GM23338 (cell line): Measurements from ENCODE around the gene CYSTM1. TPM values are rescaled to one million over a fixed set of nuclear protein-coding genes. Genes with fewer than 3 reads are reported as not detected.

ENCODE experiments used
- ATAC-seq: fragments of 200-7000 bp; cut with Tn5 transposase; 3 replicates; pipeline ENCODE4 v1.9.1; 2020
- DNase-seq: peaks from one replicate; pipeline ENCODE4 v3.0.0-alpha.2; 2015; ENCODE audit warnings: low spot score
- H2AFZ ChIP-seq: fragments of 200-600 bp; sonication (generic); 2 replicates; pipeline ENCODE4 v1.8.0; 2016; ENCODE audit warnings: antibody characterized with exemption, mild to moderate bottlenecking, moderate library complexity
- H3F3A ChIP-seq: fragments of 200-600 bp; sonication (generic); replicated peaks from 2 replicates; pipeline ENCODE4 v1.8.0; 2017; ENCODE audit warnings: antibody characterized with exemption, mixed run types, low read depth
- H3K27ac ChIP-seq: fragments of 200-600 bp; sonication (generic); 2 replicates; pipeline ENCODE4 v1.6.1; 2016; ENCODE audit warnings: low read depth
- H3K27me3 ChIP-seq: fragments of 200-600 bp; sonication (generic); 2 replicates; pipeline ENCODE4 v1.8.0; 2016; ENCODE audit warnings: mild to moderate bottlenecking, mixed run types, moderate library complexity; ENCODE audit not compliant: insufficient read depth
- H3K36me3 ChIP-seq: fragments of 200-600 bp; sonication (generic); 2 replicates; pipeline ENCODE4 v1.8.0; 2016; ENCODE audit warnings: mild to moderate bottlenecking; ENCODE audit not compliant: insufficient read depth
- H3K4me1 ChIP-seq: fragments of 200-600 bp; sonication (generic); 2 replicates; pipeline ENCODE4 v1.8.0; 2016; ENCODE audit warnings: mild to moderate bottlenecking, moderate library complexity; ENCODE audit not compliant: insufficient read depth
- H3K4me2 ChIP-seq: fragments of 200-600 bp; sonication (generic); 2 replicates; pipeline ENCODE4 v1.7.1; 2017; ENCODE audit warnings: mixed run types
- H3K4me3 ChIP-seq: fragments of 200-600 bp; sonication (generic); 2 replicates; pipeline ENCODE4 v1.6.1; 2016; ENCODE audit warnings: mixed run types
- H3K79me2 ChIP-seq: fragments of 200-600 bp; sonication (generic); replicated peaks from 2 replicates; pipeline ENCODE4 v1.8.0; 2017; ENCODE audit warnings: mild to moderate bottlenecking; ENCODE audit not compliant: insufficient read depth
- H3K9me2 ChIP-seq: fragments of 200-600 bp; sonication (generic); 2 replicates; pipeline ENCODE4 v1.8.0; 2017; ENCODE audit not compliant: insufficient read depth
- H4K20me1 ChIP-seq: fragments of 200-600 bp; sonication (generic); replicated peaks from 2 replicates; pipeline ENCODE4 v1.8.0; 2017; ENCODE audit warnings: mild to moderate bottlenecking; ENCODE audit not compliant: insufficient read depth
- H3K27ac Mint-ChIP-seq: 2 replicates; pipeline ENCODE4 v1.8.0; 2020; ENCODE audit warnings: inconsistent platforms, mild to moderate bottlenecking, moderate library complexity, mixed read lengths
- H3K27me3 Mint-ChIP-seq: 3 replicates; pipeline ENCODE4 v1.8.0; 2022; ENCODE audit warnings: low read depth, mild to moderate bottlenecking, moderate library complexity, mixed read lengths, inconsistent platforms; ENCODE audit not compliant: insufficient read depth, poor library complexity
- H3K36me3 Mint-ChIP-seq: 3 replicates; pipeline ENCODE4 v1.8.0; 2021; ENCODE audit warnings: low read depth, mild to moderate bottlenecking, inconsistent platforms, moderate library complexity, mixed read lengths
- H3K4me1 Mint-ChIP-seq: 3 replicates; pipeline ENCODE4 v1.8.0; 2020; ENCODE audit warnings: mild to moderate bottlenecking, inconsistent platforms, mixed read lengths
- H3K4me3 Mint-ChIP-seq: 3 replicates; pipeline ENCODE4 v1.8.0; 2021; ENCODE audit warnings: moderate library complexity, mild to moderate bottlenecking, inconsistent platforms, mixed read lengths
- H3K9me3 Mint-ChIP-seq: 3 replicates; pipeline ENCODE4 v1.8.0; 2020; ENCODE audit warnings: moderate library complexity, mild to moderate bottlenecking, inconsistent platforms, mixed read lengths
- NANOG ChIP-seq: IDR thresholded peaks from 2 replicates; pipeline ENCODE4 v1.6.1; 2016; ENCODE audit warnings: antibody characterized with exemption, borderline replicate concordance
- POLR2AphosphoS5 ChIP-seq: IDR thresholded peaks from 2 replicates; pipeline ENCODE4 v1.6.1; 2016; ENCODE audit warnings: antibody characterized with exemption, low read depth
- ZNF462 ChIP-seq: fragments of 250-450 bp; sonication (Bioruptor Pico); IDR thresholded peaks from 2 replicates; pipeline ENCODE4 v1.5.0; 2020; ENCODE audit warnings: mild to moderate bottlenecking, moderate library complexity
- polyA plus RNA-seq: library from polyadenylated mRNA; unstranded; fragments of >200 nt; fragmentation: Nextera tagmentation; extraction: Ambion mirVana; gene quantifications from 2 replicates; pipeline ENCODE4 v1.2.1, GENCODE V29; 2016
- total RNA-seq: library from RNA; depleted of rRNA; stranded (reverse); fragments of >200 nt; shearing (Covaris generic); gene quantifications from 2 replicates; pipeline ENCODE4 v1.2.3, GENCODE V29; 2014
- TF ChIP-seq, protein P1 (sequence below): IDR thresholded peaks from 2 replicates; pipeline ENCODE4 v1.6.1; 2016; ENCODE audit warnings: antibody characterized with exemption

CYSTM1 gene
- total and polyA plus RNA-seq, 2 experiments from 2014 or later: 14.4 to 46.0 TPM

- TF ChIP-seq ZNF462 (CRISPR knock-in tag): no peak
Measured at GRCh38 chr5:140174014-140174413, 974 bp upstream of the CYSTM1 start (continued).

DNA sequence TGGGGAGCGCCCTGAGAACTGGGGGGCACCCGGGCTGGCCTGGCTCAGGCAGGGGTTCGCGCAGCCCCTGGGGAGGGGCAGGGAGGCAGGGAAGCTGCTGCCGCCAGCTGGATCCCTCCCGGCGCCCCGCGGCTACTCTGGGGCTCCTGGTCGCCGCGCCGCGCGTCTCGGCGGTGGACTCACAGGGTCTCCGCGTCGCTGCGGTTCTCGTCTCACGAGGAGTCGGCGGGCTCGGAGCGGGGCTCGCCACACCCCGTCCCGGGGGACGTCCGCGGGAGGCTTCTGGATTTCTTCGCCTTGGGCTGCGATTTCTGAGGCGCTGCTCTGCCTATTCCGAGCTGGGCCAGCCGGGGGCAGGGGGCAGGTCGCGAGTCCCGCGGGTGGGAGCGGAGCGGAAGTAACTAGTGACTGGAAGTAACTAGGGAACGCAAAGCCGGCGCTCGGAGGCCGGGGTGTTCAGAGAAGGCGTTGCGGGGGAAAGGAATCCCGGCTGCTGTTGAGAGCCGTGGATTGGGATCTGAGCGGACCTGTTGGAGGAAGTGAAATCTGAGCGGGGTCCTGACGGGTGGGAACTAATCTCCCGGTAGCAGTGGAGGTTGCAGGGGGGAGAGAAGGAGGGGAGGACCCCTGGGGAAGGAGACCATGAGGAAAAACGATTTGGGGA is 511 bp downstream of the CYSTM1 start:
- H4K20me1 ChIP-seq: peaks cover 9% of the 10 kb centered on the region; the same call in 1 of the 2 replicates
- Mint-ChIP-seq H3K4me3 (peak overlapping the region; percentile 87), H3K27ac (peak overlapping the region; percentile 74), H3K9me3 (no peaks in the 10 kb centered on the region), H3K36me3 (no peaks in the 10 kb centered on the region; the same call in 2 of the 3 replicates), H3K4me1 (peaks cover 6% of the 10 kb centered on the region), H3K27me3 (peaks cover 7% of the 10 kb centered on the region)
- H3K9me2 ChIP-seq: no peaks in the 10 kb centered on the region
- peak overlapping the region; percentile 97 for H2AFZ ChIP-seq
- no peaks in the 10 kb centered on the region for H3K36me3 ChIP-seq
- DNase-seq (peak; percentile 79), ATAC-seq (peak; percentile 39)
- peaks cover 9% of the 10 kb centered on the region for H3F3A ChIP-seq
- H3K79me2 ChIP-seq: no peaks in the 10 kb centered on the region; the same call in none of the 2 replicates
- no peaks in the 10 kb centered on the region; the same call in 1 of the 2 replicates for H3K27me3 ChIP-seq
- TF ChIP-seq, protein P1, sequence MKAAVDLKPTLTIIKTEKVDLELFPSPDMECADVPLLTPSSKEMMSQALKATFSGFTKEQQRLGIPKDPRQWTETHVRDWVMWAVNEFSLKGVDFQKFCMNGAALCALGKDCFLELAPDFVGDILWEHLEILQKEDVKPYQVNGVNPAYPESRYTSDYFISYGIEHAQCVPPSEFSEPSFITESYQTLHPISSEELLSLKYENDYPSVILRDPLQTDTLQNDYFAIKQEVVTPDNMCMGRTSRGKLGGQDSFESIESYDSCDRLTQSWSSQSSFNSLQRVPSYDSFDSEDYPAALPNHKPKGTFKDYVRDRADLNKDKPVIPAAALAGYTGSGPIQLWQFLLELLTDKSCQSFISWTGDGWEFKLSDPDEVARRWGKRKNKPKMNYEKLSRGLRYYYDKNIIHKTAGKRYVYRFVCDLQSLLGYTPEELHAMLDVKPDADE: peak; percentile 61; the same call in 1 of the 2 replicates
- 0 out of 2 replicates have a peak, but pooled peaks have one; percentile 6 for TF ChIP-seq NANOG
- TF ChIP-seq POLR2AphosphoS5: no peak; the same call in 1 of the 2 replicates
- peak overlapping the region; percentile 97 for H3K4me3 ChIP-seq
- H3K4me2 ChIP-seq: peak overlapping the region; percentile 89
- peak overlapping the region; percentile 76; the same call in 1 of the 2 replicates for H3K27ac ChIP-seq
- peaks cover 11% of the 10 kb centered on the region for H3K4me1 ChIP-seq
